Liver (tissue), 9 donors: ENCODE data around the gene DPM1. TPM values are rescaled to one million over a fixed set of nuclear protein-coding genes. Genes with fewer than 3 reads are reported as not detected.

Experiments used
- DNase-seq: peaks from one replicate; pipeline ENCODE4 v3.0.0-alpha.2; 2017; ENCODE audit warnings: low spot score
- H3K27ac ChIP-seq, 2 donors: one replicate each; pipeline ENCODE4 v1.7.0; 2013; ENCODE audit warnings: inconsistent platforms in 2 of 2, low read length in 2 of 2, control low read depth in 1 of 2, low read depth in 1 of 2, mild to moderate bottlenecking in 1 of 2
- H3K27me3 ChIP-seq, 4 donors: one replicate each; pipeline versions ENCODE4 v1.6.1 to v1.7.0; 2013; ENCODE audit warnings: low read length in 3 of 4, inconsistent platforms in 1 of 4, mild to moderate bottlenecking in 1 of 4, moderate library complexity in 1 of 4; ENCODE audit not compliant: control insufficient read depth in 4 of 4, insufficient read depth in 4 of 4
- H3K36me3 ChIP-seq, 4 donors: one replicate each; pipeline versions ENCODE4 v1.6.1 to v1.7.0; 2013; ENCODE audit warnings: low read length in 3 of 4, mild to moderate bottlenecking in 3 of 4, low read depth in 1 of 4, moderate library complexity in 1 of 4; ENCODE audit not compliant: control insufficient read depth in 4 of 4, insufficient read depth in 3 of 4
- H3K4me1 ChIP-seq, 4 donors: one replicate each; pipeline versions ENCODE4 v1.6.1 to v1.7.0; 2013; ENCODE audit warnings: low read length in 3 of 4, mild to moderate bottlenecking in 3 of 4, moderate library complexity in 1 of 4; ENCODE audit not compliant: control insufficient read depth in 4 of 4, insufficient read depth in 4 of 4
- H3K4me3 ChIP-seq, 3 donors: one replicate each; pipeline versions ENCODE4 v1.6.1 to v1.7.0; 2013; ENCODE audit warnings: low read length in 3 of 3, control low read depth in 1 of 3, low read depth in 1 of 3, mild to moderate bottlenecking in 1 of 3
- H3K9ac ChIP-seq, 2 donors: one replicate each; pipeline ENCODE4 v1.7.0; 2013; ENCODE audit warnings: low read length in 2 of 2, mild to moderate bottlenecking in 2 of 2, moderate library complexity in 2 of 2, control low read depth in 1 of 2, low read depth in 1 of 2
- H3K9me3 ChIP-seq, 4 donors: one replicate each; pipeline versions ENCODE4 v1.6.1 to v1.7.0; 2013; ENCODE audit warnings: low read length in 3 of 4; ENCODE audit not compliant: control insufficient read depth in 4 of 4
- ATF3 ChIP-seq: IDR thresholded peaks from 2 replicates; pipeline ENCODE4 v1.6.1; 2016; ENCODE audit warnings: antibody characterized with exemption
- CTCF ChIP-seq: fragments of 150-350 bp; IDR thresholded peaks from 2 replicates; pipeline ENCODE4 v1.5.1; 2017; ENCODE audit warnings: improper control_type of control experiment, low read depth, low read length; ENCODE audit not compliant: missing input control
- EGR1 ChIP-seq, 2 donors: IDR thresholded peaks; 2 replicates each; pipeline ENCODE4 v1.6.1; 2016 to 2018; ENCODE audit warnings: antibody characterized with exemption in 2 of 2, low read depth in 2 of 2
- FOXA1 ChIP-seq: IDR thresholded peaks from 2 replicates; pipeline ENCODE4 v1.6.1; 2016; ENCODE audit warnings: antibody characterized with exemption
- FOXA2 ChIP-seq: IDR thresholded peaks from 2 replicates; pipeline ENCODE4 v1.6.1; 2016; ENCODE audit warnings: antibody characterized with exemption
- GABPA ChIP-seq, 2 donors: IDR thresholded peaks in 1 of 2; conservative IDR thresholded peaks in 1 of 2; 2 replicates each; pipeline ENCODE4 v1.6.1; 2016; ENCODE audit warnings: antibody characterized with exemption in 2 of 2, mild to moderate bottlenecking in 1 of 2, moderate library complexity in 1 of 2
- HNF4A ChIP-seq, 2 donors: conservative IDR thresholded peaks; 2 replicates each; pipeline ENCODE4 v1.6.1; 2016; ENCODE audit warnings: antibody characterized with exemption in 2 of 2, mild to moderate bottlenecking in 2 of 2
- HNF4G ChIP-seq: IDR thresholded peaks from 2 replicates; pipeline ENCODE4 v1.6.1; 2016; ENCODE audit warnings: antibody characterized with exemption
- JUND ChIP-seq, 2 donors: IDR thresholded peaks; 2 replicates each; pipeline ENCODE4 v1.6.1; 2016; ENCODE audit warnings: antibody characterized with exemption in 2 of 2
- MAX ChIP-seq: IDR thresholded peaks from 2 replicates; pipeline ENCODE4 v1.6.1; 2016; ENCODE audit warnings: antibody characterized with exemption
- NR2F2 ChIP-seq: IDR thresholded peaks from 2 replicates; pipeline ENCODE4 v1.6.1; 2016; ENCODE audit warnings: antibody characterized with exemption
- RAD21 ChIP-seq, 2 donors: IDR thresholded peaks; 2 replicates each; pipeline ENCODE4 v1.6.1; 2016; ENCODE audit warnings: antibody characterized with exemption in 2 of 2, mild to moderate bottlenecking in 2 of 2
- REST ChIP-seq: IDR thresholded peaks from 2 replicates; pipeline ENCODE4 v1.6.1; 2016; ENCODE audit warnings: antibody characterized with exemption, mild to moderate bottlenecking
- RXRA ChIP-seq, 2 donors: IDR thresholded peaks; 2 replicates each; pipeline ENCODE4 v1.6.1; 2017 to 2018; ENCODE audit warnings: antibody characterized with exemption in 2 of 2, mild to moderate bottlenecking in 1 of 2
- SP1 ChIP-seq: IDR thresholded peaks from 2 replicates; pipeline ENCODE4 v1.6.1; 2018; ENCODE audit warnings: antibody characterized with exemption, mild to moderate bottlenecking
- TAF1 ChIP-seq: conservative IDR thresholded peaks from 2 replicates; pipeline ENCODE4 v1.6.1; 2016; ENCODE audit warnings: antibody characterized with exemption, mild to moderate bottlenecking
- YY1 ChIP-seq: IDR thresholded peaks from 2 replicates; pipeline ENCODE4 v1.6.1; 2016; ENCODE audit warnings: antibody characterized with exemption, mild to moderate bottlenecking
- ZBTB33 ChIP-seq: IDR thresholded peaks from 2 replicates; pipeline ENCODE4 v1.6.1; 2016; ENCODE audit warnings: antibody characterized with exemption
- WGBS: extraction: QIAGEN DNeasy Blood & Tissue Kit; methylation state at CpG from one replicate; pipeline ENCODE4 v1.1.7; 2013; 5-methylcytosine and 5-hydroxymethylcytosine counted together
- polyA plus RNA-seq, 2 donors: library from polyadenylated mRNA; stranded (reverse) in 1 of 2; unstranded in 1 of 2; fragments of 200-250 nt in 1 of 2; fragments of >200 nt in 1 of 2; fragmentation: Nextera tagmentation in 1 of 2; extraction: Ambion mirVana in 1 of 2; gene quantifications; one replicate each; pipeline versions ENCODE4 v1.2.1 to v1.2.3, GENCODE V29; 2013 to 2015
- total RNA-seq, 2 donors: library from RNA; depleted of rRNA; stranded (reverse); fragments of >200 nt; gene quantifications; one replicate each; pipeline ENCODE4 v1.2.3, GENCODE V29; 2014
- donor health status: healthy.
- donor health status: healthy.
- donor health status: healthy.
- donor health status: healthy.
- donor health status: healthy.

DPM1 gene
- total and polyA plus RNA-seq, 4 donors = 27.2 to 42.6 (median 35.2) TPM

GRCh38 chr20:50892394-50892793 lies 65.9 kb downstream of the DPM1 start:
- H3K27me3 ChIP-seq = no peaks in the 10 kb centered on the region
- H3K4me1 ChIP-seq = peaks cover 0 to 6% (median under 1%) of the 10 kb centered on the region in 4 donors
- H3K36me3 ChIP-seq = peaks cover 4 to 47% (median 37%) of the 10 kb centered on the region in 4 donors
- TF ChIP-seq NR2F2 (no peak), FOXA1 (no peak), YY1 (no peak), GABPA (IDR thresholded peaks at IDR 0.05 in 1 of 2, conservative IDR thresholded peaks at IDR 0.05 in 1 of 2) (no peak), FOXA2 (no peak), REST (no peak), TAF1 (no peak), HNF4A (conservative IDR thresholded peaks at IDR 0.05) (no peak), EGR1 (IDR thresholded peaks at IDR 0.05; ENCODE audit: low read depth in 2 of 2) (no peak), MAX (no peak), ZBTB33 (no peak), RAD21 (IDR thresholded peaks at IDR 0.05) (no peak), JUND (IDR thresholded peaks at IDR 0.05) (no peak), RXRA (IDR thresholded peaks at IDR 0.05) (no peak), SP1 (no peak), ATF3 (no peak), HNF4G (no peak), CTCF (no peak)
- H3K9me3 ChIP-seq = no peaks in the 10 kb centered on the region
- H3K27ac ChIP-seq = no peak overlapping the region
- no peak for DNase-seq
- H3K9ac ChIP-seq = no peak overlapping the region
- H3K4me3 ChIP-seq = no peak overlapping the region
- 94% methylated on average over 8 of the region's 8 CpGs for WGBS
